ENCODE data around the gene APRT. TPM values are rescaled to one million over a fixed set of nuclear protein-coding genes. Genes with fewer than 3 reads are reported as not detected.
A peak's percentile ranks its signal among the peaks of the same experiment; 100 is the strongest.

APRT gene
- total and polyA plus RNA-seq, 10 of the 15 experiments (the other 5 are each of a cell fraction or from before 2014, with no cell fraction given) = 30.6 to 495 (median 166) TPM

GRCh38 chr16:88821168-88821850 is 9.6 kb upstream of the APRT start:
- Histone ChIP-seq H3K27ac (ENCODE audit: control insufficient read depth, insufficient read depth) (no peak overlapping the region), H3K4me3 (no peak overlapping the region), H3K9me3 (replicated peaks; ENCODE audit: control insufficient read depth, insufficient read depth, low read length) (no peaks in the 10 kb centered on the region), H3K79me2 (ENCODE audit: control insufficient read depth, insufficient read depth, low read length) (no peaks in the 10 kb centered on the region), H3K36me3 (ENCODE audit: control insufficient read depth in 2 of 2, insufficient read depth in 2 of 2, low read length in 1 of 2) (no peaks in the 10 kb centered on the region), H3K27me3 (replicated peaks in 1 of 2; ENCODE audit: control insufficient read depth in 2 of 2, insufficient read depth in 2 of 2, low read length in 1 of 2) (no peaks in the 10 kb centered on the region), H3K4me1 (ENCODE audit: control insufficient read depth, insufficient read depth, low read length) (no peaks in the 10 kb centered on the region), H3K9ac (ENCODE audit: control insufficient read depth, insufficient read depth, low read length) (no peak overlapping the region), H2AFZ (ENCODE audit: control insufficient read depth, low read depth, low read length) (no peak overlapping the region), H3K4me2 (ENCODE audit: control insufficient read depth, insufficient read depth) (no peak overlapping the region), H4K20me1 (ENCODE audit: control insufficient read depth, insufficient read depth) (no peaks in the 10 kb centered on the region)
- peak; percentile 47 for ATAC-seq
- no peak for FAIRE-seq
- in situ Hi-C loops (cut with MboI) = loop anchor here (5.0 kb wide), 1 partner anchor 346 kb away; no protein-coding TSS in a partner anchor
- no peak for DNase-seq (ENCODE audit: low read depth, low spot score)
- ChIA-PET POLR2A (no interaction called here), RAD21 (ENCODE audit: unreplicated experiment) (no interaction called here), SMC1A (ENCODE audit: uncharacterized antibody, unreplicated experiment) (no interaction called here), CTCF (no interaction called here)
- no peak for TF ChIP-seq SIX5 (IDR thresholded peaks at IDR 0.05; ENCODE audit: low read depth, low read length, severe bottlenecking)
- TF ChIP-seq FOXK2 (IDR thresholded peaks at IDR 0.05) = no peak
- TF ChIP-seq IKZF2 (IDR thresholded peaks at IDR 0.05) = no peak
- no peak for TF ChIP-seq WRNIP1 (IDR thresholded peaks at IDR 0.05; ENCODE audit: borderline replicate concordance, low read depth, low read length)
- no peak for TF ChIP-seq SREBF1 (IDR thresholded peaks at IDR 0.05; ENCODE audit: low read length)
- no peak for TF ChIP-seq ASH2L (IDR thresholded peaks at IDR 0.05; ENCODE audit: borderline replicate concordance, low read depth)
- no peak for TF ChIP-seq IRF5 (IDR thresholded peaks at IDR 0.05; ENCODE audit: borderline replicate concordance)
- TF ChIP-seq ZZZ3 (IDR thresholded peaks at IDR 0.05; ENCODE audit: control insufficient read depth, insufficient read length, low read depth) = no peak
- no peak for TF ChIP-seq MTA3 (IDR thresholded peaks at IDR 0.05; ENCODE audit: borderline replicate concordance, low read length)
- TF ChIP-seq CUX1 (IDR thresholded peaks at IDR 0.05; ENCODE audit: insufficient replicate concordance, low read depth, low read length) = no peak
- TF ChIP-seq HCFC1 (IDR thresholded peaks at IDR 0.05; ENCODE audit: low read length) = no peak
- TF ChIP-seq PBX3 (IDR thresholded peaks at IDR 0.05; ENCODE audit: insufficient replicate concordance, low read depth, low read length) = no peak
- TF ChIP-seq HDAC2 (IDR thresholded peaks at IDR 0.05) = no peak
- no peak for TF ChIP-seq BRCA1 (IDR thresholded peaks at IDR 0.05; ENCODE audit: low read depth, low read length)
- TF ChIP-seq SMAD1 (IDR thresholded peaks at IDR 0.05; ENCODE audit: low read depth, partially characterized antibody) = no peak
- no peak for TF ChIP-seq ZNF207 (IDR thresholded peaks at IDR 0.05; ENCODE audit: borderline replicate concordance)
- TF ChIP-seq RCOR1 (conservative IDR thresholded peaks at IDR 0.05; ENCODE audit: low read depth, low read length) = no peak
- no peak for TF ChIP-seq NR2F1 (conservative IDR thresholded peaks at IDR 0.05)
- intact Hi-C loops (cut with micrococcal nuclease; ENCODE audit: unreplicated experiment) = no loop called here
- BruUV-seq (replicated peaks) = no TSS peak
- 80% methylated on average over 22 of the region's 22 CpGs for WGBS (ENCODE audit: insufficient coverage, insufficient replicate concordance, low lambda C conversion rate, missing lambda C conversion rate)

Measured in GM12878 (cell line).